OCI-LY3 (cell line): Measurements from ENCODE around the gene FLYWCH1.
A peak's percentile ranks its signal among the peaks of the same experiment; 100 is the strongest.

Source experiments
- H2AFZ ChIP-seq: fragments of 200-600, 300-600 bp; shearing (Covaris generic); 2 replicates; pipeline ENCODE4 v1.6.0; 2014; ENCODE audit warnings: antibody characterized with exemption, low read depth, low read length
- H3K27ac ChIP-seq: fragments of 200-600, 300-600 bp; sonication (generic); 2 replicates; pipeline ENCODE4 v1.5.1; 2014; ENCODE audit warnings: mild to moderate bottlenecking, low read length, moderate library complexity, mixed read lengths
- H3K27me3 ChIP-seq: fragments of 200-600, 300-600 bp; sonication (generic); 2 replicates; pipeline ENCODE4 v1.6.1; 2014; ENCODE audit warnings: low read depth, low read length, mixed read lengths
- H3K36me3 ChIP-seq: fragments of 200-600, 300-600 bp; sonication (generic); replicated peaks from 2 replicates; pipeline ENCODE3; 2014; ENCODE audit warnings: low read depth, low read length, mixed read lengths
- H3K4me1 ChIP-seq: fragments of 300-600, 200-600 bp; sonication (generic); 2 replicates; pipeline ENCODE4 v1.6.1; 2014; ENCODE audit warnings: low read length, mixed read lengths
- H3K4me2 ChIP-seq: fragments of 200-600, 300-600 bp; sonication (generic); 2 replicates; pipeline ENCODE4 v1.6.1; 2014; ENCODE audit warnings: low read length, mixed read lengths
- H3K4me3 ChIP-seq: fragments of 300-600, 200-600 bp; sonication (generic); 2 replicates; pipeline ENCODE4 v1.5.1; 2014; ENCODE audit warnings: antibody characterized with exemption, mild to moderate bottlenecking, low read length, moderate library complexity
- H3K79me2 ChIP-seq: fragments of 300-600, 200-600 bp; shearing (Covaris generic); 2 replicates; pipeline ENCODE4 v1.6.1; 2014; ENCODE audit warnings: mild to moderate bottlenecking, low read length, mixed read lengths
- H3K9ac ChIP-seq: fragments of 300-600, 200-600 bp; shearing (Covaris generic); 2 replicates; pipeline ENCODE4 v1.6.0; 2014; ENCODE audit warnings: mild to moderate bottlenecking, low read length, moderate library complexity
- H3K9me3 ChIP-seq: fragments of 200-600, 300-600 bp; shearing (Covaris generic); 2 replicates; pipeline ENCODE4 v1.6.1; 2014; ENCODE audit warnings: low read length, mixed read lengths; ENCODE audit not compliant: insufficient read depth
- H4K20me1 ChIP-seq: fragments of 200-600, 300-600 bp; sonication (generic); 2 replicates; pipeline ENCODE4 v1.6.1; 2016; ENCODE audit warnings: low read length, mixed read lengths; ENCODE audit not compliant: insufficient read depth
- CTCF ChIP-seq: fragments of 200-600, 300-600 bp; sonication (generic); IDR thresholded peaks from 2 replicates; pipeline ENCODE4 v1.5.1; 2014; ENCODE audit warnings: antibody characterized with exemption, low read length, low read depth
- EZH2phosphoT487 ChIP-seq: fragments of 200-600 bp; shearing (Covaris generic); IDR thresholded peaks from 2 replicates; pipeline ENCODE4 v1.6.1; 2018; ENCODE audit warnings: antibody characterized with exemption, mixed run types, low read depth

The FLYWCH1 gene

GRCh38 chr16:2910441-2910969, 1.2 kb upstream of the FLYWCH1 start:
- Histone ChIP-seq H3K4me3 (no peak overlapping the region), H2AFZ (no peak overlapping the region), H3K9me3 (no peaks in the 10 kb centered on the region), H3K4me1 (peaks cover 15% of the 10 kb centered on the region), H3K27ac (no peak overlapping the region), H3K36me3 (peaks cover 8% of the 10 kb centered on the region), H3K79me2 (peaks cover 10% of the 10 kb centered on the region), H3K9ac (no peak overlapping the region), H4K20me1 (no peaks in the 10 kb centered on the region), H3K27me3 (no peaks in the 10 kb centered on the region; the same call in 1 of the 2 replicates), H3K4me2 (peak overlapping the region; percentile 99; the same call in 1 of the 2 replicates)
- TF ChIP-seq EZH2phosphoT487 (no peak), CTCF (no peak)

DNA sequence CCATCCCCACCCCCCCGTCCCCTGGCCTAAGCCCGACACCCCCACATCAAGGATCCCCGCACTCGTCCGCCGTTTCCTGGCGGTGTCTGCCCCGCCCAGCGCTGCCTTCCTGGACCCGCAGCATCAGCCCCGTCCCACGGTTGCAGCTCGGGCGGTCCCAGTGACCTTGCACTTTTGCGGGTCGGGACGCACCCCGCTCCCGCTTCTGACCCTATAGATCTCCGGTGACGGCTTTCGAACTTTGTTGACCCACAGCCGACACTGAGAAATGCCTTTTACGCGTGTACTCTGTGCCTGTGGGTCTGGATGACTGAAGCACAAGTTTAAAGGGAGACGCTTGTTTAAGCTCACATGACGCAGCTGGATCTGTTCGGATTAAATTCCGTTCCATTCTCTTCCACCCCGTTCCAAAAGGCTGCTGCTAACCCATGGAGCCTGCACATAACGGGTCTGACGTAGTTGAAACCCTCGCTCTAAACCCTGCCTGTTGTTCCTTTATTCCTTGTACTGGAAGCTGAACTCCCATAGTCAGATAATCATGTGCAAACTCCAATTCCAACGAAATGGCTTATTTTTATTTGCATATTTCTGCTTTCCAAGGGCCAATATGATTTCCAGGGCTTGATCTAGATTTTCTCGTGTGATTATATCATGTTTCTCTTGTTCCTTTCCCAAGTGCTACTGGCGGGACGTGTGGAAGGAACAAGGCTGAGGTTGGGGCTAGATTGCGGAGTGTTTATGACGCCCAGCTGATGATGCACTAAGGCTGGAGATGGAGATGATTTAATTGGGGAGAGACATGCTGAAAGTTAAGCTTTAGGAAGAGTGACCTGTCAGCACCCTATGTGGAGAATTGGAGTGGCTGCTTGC, 834 bp downstream of the FLYWCH1 start:
- Histone ChIP-seq H3K9ac (peak overlapping the region; percentile 73), H3K79me2 (peaks cover 10% of the 10 kb centered on the region), H3K36me3 (peaks cover 8% of the 10 kb centered on the region), H3K27me3 (no peaks in the 10 kb centered on the region; the same call in 1 of the 2 replicates), H3K4me1 (peaks cover 10% of the 10 kb centered on the region), H4K20me1 (no peaks in the 10 kb centered on the region), H3K4me3 (peak overlapping the region; percentile 91), H2AFZ (peak overlapping the region; percentile 51; the same call in 1 of the 2 replicates), H3K4me2 (peak overlapping the region; percentile 93), H3K27ac (no peak overlapping the region), H3K9me3 (no peaks in the 10 kb centered on the region)
- TF ChIP-seq CTCF (no peak), EZH2phosphoT487 (no peak)

DNA sequence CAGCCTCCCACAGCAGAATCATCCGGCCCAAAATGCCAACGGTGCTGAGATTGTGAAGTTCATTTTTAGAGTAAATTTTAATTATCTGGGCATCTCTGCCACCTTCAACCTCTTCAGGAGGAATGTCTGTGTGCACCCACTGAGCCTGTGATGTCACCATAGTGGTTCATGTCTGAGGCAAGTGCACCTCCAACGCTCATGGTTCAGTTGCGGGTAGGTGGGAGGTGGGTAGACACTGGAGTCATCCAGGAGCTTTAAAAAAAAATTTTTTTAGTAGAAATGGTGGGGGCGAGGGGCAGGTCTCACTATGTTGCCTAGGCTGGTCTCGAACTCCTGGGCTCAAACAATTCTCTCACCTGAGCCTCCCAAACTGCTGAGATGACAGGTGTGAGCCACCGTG, 1.9 kb downstream of the FLYWCH1 start:
- Histone ChIP-seq H3K9ac (no peak overlapping the region), H3K4me2 (no peak overlapping the region), H3K79me2 (peaks cover 10% of the 10 kb centered on the region), H3K4me1 (peaks cover 10% of the 10 kb centered on the region), H4K20me1 (no peaks in the 10 kb centered on the region), H3K27me3 (no peaks in the 10 kb centered on the region; the same call in 1 of the 2 replicates), H3K4me3 (no peak overlapping the region), H3K9me3 (no peaks in the 10 kb centered on the region), H3K36me3 (peaks cover 8% of the 10 kb centered on the region), H2AFZ (no peak overlapping the region), H3K27ac (no peak overlapping the region)
- TF ChIP-seq CTCF, result no peak
- TF ChIP-seq EZH2phosphoT487, result no peak

DNA sequence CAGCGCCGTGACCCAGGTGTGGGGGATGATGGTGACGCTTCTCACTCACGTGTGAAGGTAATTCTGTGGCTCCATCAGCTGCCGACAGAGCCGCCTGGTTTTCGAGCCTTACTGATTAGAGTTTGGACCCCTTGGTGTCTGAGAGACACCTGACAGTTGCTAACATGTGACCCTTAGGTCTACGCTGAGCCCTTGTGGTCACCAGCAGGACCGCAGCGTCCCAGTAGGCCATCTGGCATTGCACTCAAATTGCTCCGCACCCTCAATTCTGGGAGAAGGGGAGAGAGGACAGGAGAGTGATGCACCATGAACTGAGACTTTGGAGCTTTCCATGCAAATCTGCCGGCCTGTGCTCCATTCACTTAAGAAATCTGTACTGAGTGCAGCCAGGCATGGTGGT, 2.5 kb downstream of the FLYWCH1 start:
- peaks cover 10% of the 10 kb centered on the region for H3K79me2 ChIP-seq
- no peak overlapping the region for H3K9ac ChIP-seq
- peaks cover 8% of the 10 kb centered on the region for H3K36me3 ChIP-seq
- no peak for TF ChIP-seq EZH2phosphoT487
- no peak overlapping the region for H3K4me3 ChIP-seq
- H3K4me2 ChIP-seq, result no peak overlapping the region
- H3K27me3 ChIP-seq, result no peaks in the 10 kb centered on the region; the same call in 1 of the 2 replicates
- no peak overlapping the region for H2AFZ ChIP-seq
- H3K9me3 ChIP-seq, result no peaks in the 10 kb centered on the region
- no peaks in the 10 kb centered on the region for H4K20me1 ChIP-seq
- peaks cover 10% of the 10 kb centered on the region for H3K4me1 ChIP-seq
- no peak overlapping the region for H3K27ac ChIP-seq
